ENCODE measurements around the gene TNK2. TPM values are rescaled to one million over a fixed set of nuclear protein-coding genes. Genes with fewer than 3 reads are reported as not detected.

TNK2 gene
- total and polyA plus RNA-seq, 2 of the 8 experiments (the other 6 are each of a cell fraction or from before 2014, with no cell fraction given) = 10.4 to 33.9 TPM

GRCh38 chr3:195909644-195910498, 1.5 kb upstream of the TNK2 start (continued):
- TF ChIP-seq HDAC2 (IDR thresholded peaks at IDR 0.05; ENCODE audit: borderline replicate concordance in 1 of 2, low read depth in 2 of 2, low read length in 2 of 2) = 0 out of 4 replicates have a peak, but pooled peaks have one; percentile 18 to 42
- peak; percentile 51 for TF ChIP-seq NRF1 (IDR thresholded peaks at IDR 0.05; ENCODE audit: low read depth, low read length)
- peak; percentile 17 for TF ChIP-seq KDM4A (IDR thresholded peaks at IDR 0.05; ENCODE audit: low read depth, low read length, severe bottlenecking)
- TF ChIP-seq SIN3A (conservative IDR thresholded peaks at IDR 0.05 in 1 of 2, IDR thresholded peaks at IDR 0.05 in 1 of 2; ENCODE audit: low read depth in 1 of 2, low read length in 2 of 2) = 0 out of 4 replicates have a peak, but pooled peaks of 1 of the 2 experiments have one; percentile 38
